Muscle layer of colon (tissue), 2 donors: ENCODE results near the gene ZDHHC17.
"Not testable (repeated sequence)": the region's sequence is repeated elsewhere in the genome, so short reads cannot be mapped to it uniquely, and the experiment has no call there.

Source experiments
- H3K27ac ChIP-seq: one replicate; pipeline ENCODE4 v1.7.0; 2013; ENCODE audit warnings: low read depth, mild to moderate bottlenecking, low read length, moderate library complexity
- H3K27me3 ChIP-seq, 2 donors: one replicate each; pipeline ENCODE4 v1.7.0; 2013; ENCODE audit warnings: low read length in 2 of 2, mild to moderate bottlenecking in 2 of 2; ENCODE audit not compliant: insufficient read depth in 2 of 2, control insufficient read depth in 1 of 2
- H3K36me3 ChIP-seq: one replicate; pipeline ENCODE4 v1.7.0; 2013; ENCODE audit warnings: mild to moderate bottlenecking, low read length; ENCODE audit not compliant: insufficient read depth
- H3K4me1 ChIP-seq: one replicate; pipeline ENCODE4 v1.7.0; 2013; ENCODE audit warnings: mild to moderate bottlenecking, low read length; ENCODE audit not compliant: insufficient read depth
- H3K4me3 ChIP-seq, 2 donors: one replicate each; pipeline ENCODE4 v1.7.0; 2013; ENCODE audit warnings: low read length in 2 of 2, low read depth in 1 of 2, mild to moderate bottlenecking in 1 of 2, moderate library complexity in 1 of 2
- H3K9ac ChIP-seq: one replicate; pipeline ENCODE4 v1.7.0; 2013; ENCODE audit warnings: low read length
- H3K9me3 ChIP-seq: one replicate; pipeline ENCODE4 v1.7.0; 2013; ENCODE audit warnings: mild to moderate bottlenecking, low read length
- donor health status: abdominal sarcoma.
- donor health status: Adenocarcinoma of cecum.

ZDHHC17 gene

GRCh38 chr12:76777765-76778216, 13.9 kb downstream of the ZDHHC17 start:
- peaks cover 21% of the 10 kb centered on the region for H3K4me1 ChIP-seq

GRCh38 chr12:76778364-76778763, 14.4 kb downstream of the ZDHHC17 start:
- Histone ChIP-seq H3K27me3 (no peaks in the 10 kb centered on the region), H3K4me3 (no peak overlapping the region), H3K36me3 (no peaks in the 10 kb centered on the region), H3K4me1 (peaks cover 27% of the 10 kb centered on the region), H3K27ac (no peak overlapping the region), H3K9ac (no peak overlapping the region), H3K9me3 (no peaks in the 10 kb centered on the region)

More at GRCh38 chr12:76777765-76778216, 13.9 kb downstream of the ZDHHC17 start:
- Histone ChIP-seq H3K9me3 (no peaks in the 10 kb centered on the region), H3K27me3 (no peaks in the 10 kb centered on the region), H3K36me3 (no peaks in the 10 kb centered on the region), H3K27ac (no peak overlapping the region), H3K9ac (no peak overlapping the region), H3K4me3 (no peak overlapping the region)

- H3K36me3 ChIP-seq, H3K9ac ChIP-seq, H3K4me3 ChIP-seq, H3K9me3 ChIP-seq, H3K27me3 ChIP-seq, H3K27ac ChIP-seq: not testable (repeated sequence)
- H3K4me1 ChIP-seq: peaks cover 36% of the 10 kb centered on the region
Observed at GRCh38 chr12:76779310-76779709, 15.4 kb downstream of the ZDHHC17 start.

- Histone ChIP-seq H3K36me3 (no peaks in the 10 kb centered on the region), H3K4me1 (peaks cover 51% of the 10 kb centered on the region), H3K27me3 (no peaks in the 10 kb centered on the region), H3K9ac (no peak overlapping the region), H3K9me3 (no peaks in the 10 kb centered on the region), H3K4me3 (no peak overlapping the region), H3K27ac (no peak overlapping the region)
Observed at GRCh38 chr12:76781321-76781720, 17.4 kb downstream of the ZDHHC17 start.

GRCh38 chr12:76782526-76782925, 18.6 kb downstream of the ZDHHC17 start:
- H3K27ac ChIP-seq: no peak overlapping the region
- H3K4me1 ChIP-seq: peaks cover 51% of the 10 kb centered on the region
- no peaks in the 10 kb centered on the region for H3K27me3 ChIP-seq
- H3K36me3 ChIP-seq: no peaks in the 10 kb centered on the region
- H3K9ac ChIP-seq: no peak overlapping the region
- no peaks in the 10 kb centered on the region for H3K9me3 ChIP-seq
- no peak overlapping the region for H3K4me3 ChIP-seq

- H3K36me3 ChIP-seq: no peaks in the 10 kb centered on the region
- H3K27ac ChIP-seq: peak overlapping the region; percentile 26
- H3K9ac ChIP-seq: no peak overlapping the region
- peak overlapping the region in 1 of 2 donors; percentile 2 for H3K4me3 ChIP-seq
- peaks cover 47% of the 10 kb centered on the region for H3K4me1 ChIP-seq
- H3K9me3 ChIP-seq: no peaks in the 10 kb centered on the region
- H3K27me3 ChIP-seq: no peaks in the 10 kb centered on the region
Observed at GRCh38 chr12:76784600-76785051, 20.7 kb downstream of the ZDHHC17 start.

- H3K9ac ChIP-seq: no peak overlapping the region
- H3K36me3 ChIP-seq: no peaks in the 10 kb centered on the region
- peaks cover 47% of the 10 kb centered on the region for H3K4me1 ChIP-seq
- no peak overlapping the region for H3K4me3 ChIP-seq
- H3K27me3 ChIP-seq: no peaks in the 10 kb centered on the region
- no peak overlapping the region for H3K27ac ChIP-seq
- no peaks in the 10 kb centered on the region for H3K9me3 ChIP-seq
Observed at GRCh38 chr12:76785407-76785806, 21.5 kb downstream of the ZDHHC17 start.

- no peaks in the 10 kb centered on the region for H3K9me3 ChIP-seq
- no peaks in the 10 kb centered on the region for H3K36me3 ChIP-seq
- no peak overlapping the region for H3K4me3 ChIP-seq
- no peak overlapping the region for H3K27ac ChIP-seq
- no peaks in the 10 kb centered on the region for H3K27me3 ChIP-seq
- peaks cover 46% of the 10 kb centered on the region for H3K4me1 ChIP-seq
- H3K9ac ChIP-seq: no peak overlapping the region
Observed at GRCh38 chr12:76786986-76787385, 23.1 kb downstream of the ZDHHC17 start.

GRCh38 chr12:76787689-76788088, 23.8 kb downstream of the ZDHHC17 start:
- H3K9me3 ChIP-seq: no peaks in the 10 kb centered on the region
- H3K27me3 ChIP-seq: no peaks in the 10 kb centered on the region
- no peaks in the 10 kb centered on the region for H3K36me3 ChIP-seq
- H3K4me3 ChIP-seq: no peak overlapping the region
- peaks cover 45% of the 10 kb centered on the region for H3K4me1 ChIP-seq
- H3K27ac ChIP-seq: no peak overlapping the region
- no peak overlapping the region for H3K9ac ChIP-seq

- no peak overlapping the region for H3K4me3 ChIP-seq
- no peak overlapping the region for H3K27ac ChIP-seq
- no peaks in the 10 kb centered on the region for H3K36me3 ChIP-seq
- H3K9me3 ChIP-seq: no peaks in the 10 kb centered on the region
- H3K9ac ChIP-seq: no peak overlapping the region
- H3K4me1 ChIP-seq: peaks cover 33% of the 10 kb centered on the region
- no peaks in the 10 kb centered on the region for H3K27me3 ChIP-seq
Observed at GRCh38 chr12:76789335-76790050, 25.6 kb downstream of the ZDHHC17 start.

GRCh38 chr12:76790564-76791552, 26.9 kb downstream of the ZDHHC17 start:
- no peaks in the 10 kb centered on the region for H3K9me3 ChIP-seq
- H3K4me1 ChIP-seq: peaks cover 25% of the 10 kb centered on the region
- no peaks in the 10 kb centered on the region for H3K36me3 ChIP-seq
- H3K27me3 ChIP-seq: no peaks in the 10 kb centered on the region
- H3K4me3 ChIP-seq: no peak overlapping the region
- H3K27ac ChIP-seq: no peak overlapping the region
- H3K9ac ChIP-seq: no peak overlapping the region
